GM12801 (cell line): ENCODE data around the gene TMEM184B.

Source experiments
- TF ChIP-seq, protein P1 (sequence below): IDR thresholded peaks from one replicate; pipeline ENCODE4 v1.5.1; 2011; ENCODE audit warnings: control low read depth; ENCODE audit not compliant: insufficient read length; ENCODE audit errors: extremely low read depth

Gene TMEM184B

DNA sequence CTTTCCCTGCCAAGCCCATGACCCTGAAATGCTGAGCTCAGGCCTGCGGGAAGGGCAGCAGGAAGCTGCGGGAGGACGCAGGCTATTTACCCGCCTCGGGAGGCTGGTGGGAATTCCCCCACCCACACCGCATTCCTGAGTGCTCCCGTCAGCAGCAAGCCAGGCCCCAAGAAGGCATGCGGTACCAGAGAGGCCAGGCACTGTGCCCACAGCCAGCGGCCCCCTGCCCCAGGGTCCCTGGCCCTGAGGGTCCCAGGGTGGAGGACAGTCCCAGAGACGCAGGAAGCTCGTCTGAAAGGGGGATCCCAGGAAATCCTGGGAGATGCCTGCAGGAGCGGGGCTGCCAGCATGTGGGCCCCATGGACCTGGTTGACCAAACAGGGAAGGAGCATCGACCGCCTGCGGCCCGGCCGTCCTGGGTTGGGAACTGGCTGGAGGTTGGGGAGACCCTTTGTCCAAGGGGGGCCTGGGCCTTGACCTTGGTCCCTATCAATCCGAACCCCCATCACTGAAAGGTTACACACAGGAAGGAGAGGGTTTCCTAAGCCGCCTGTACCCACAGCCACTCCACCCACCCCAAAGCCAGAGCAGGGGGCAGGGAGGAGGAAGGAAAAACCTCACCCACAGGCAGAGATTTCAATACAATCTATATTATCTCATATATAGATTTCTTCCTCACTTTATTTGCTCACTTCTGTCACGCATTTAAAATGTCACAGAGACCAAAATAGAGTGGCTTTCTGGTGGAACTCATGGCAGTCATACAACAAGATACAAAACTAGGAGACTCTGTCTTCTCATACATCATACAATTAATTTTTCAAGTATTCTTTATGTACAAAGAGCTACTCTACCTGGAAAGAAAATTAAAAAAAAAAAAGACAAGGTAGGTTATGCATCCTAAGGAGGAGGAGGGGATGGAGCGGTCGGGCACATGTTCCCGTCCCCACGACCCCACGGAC is 53.9 kb downstream of the TMEM184B start:
- TF ChIP-seq, protein P1, sequence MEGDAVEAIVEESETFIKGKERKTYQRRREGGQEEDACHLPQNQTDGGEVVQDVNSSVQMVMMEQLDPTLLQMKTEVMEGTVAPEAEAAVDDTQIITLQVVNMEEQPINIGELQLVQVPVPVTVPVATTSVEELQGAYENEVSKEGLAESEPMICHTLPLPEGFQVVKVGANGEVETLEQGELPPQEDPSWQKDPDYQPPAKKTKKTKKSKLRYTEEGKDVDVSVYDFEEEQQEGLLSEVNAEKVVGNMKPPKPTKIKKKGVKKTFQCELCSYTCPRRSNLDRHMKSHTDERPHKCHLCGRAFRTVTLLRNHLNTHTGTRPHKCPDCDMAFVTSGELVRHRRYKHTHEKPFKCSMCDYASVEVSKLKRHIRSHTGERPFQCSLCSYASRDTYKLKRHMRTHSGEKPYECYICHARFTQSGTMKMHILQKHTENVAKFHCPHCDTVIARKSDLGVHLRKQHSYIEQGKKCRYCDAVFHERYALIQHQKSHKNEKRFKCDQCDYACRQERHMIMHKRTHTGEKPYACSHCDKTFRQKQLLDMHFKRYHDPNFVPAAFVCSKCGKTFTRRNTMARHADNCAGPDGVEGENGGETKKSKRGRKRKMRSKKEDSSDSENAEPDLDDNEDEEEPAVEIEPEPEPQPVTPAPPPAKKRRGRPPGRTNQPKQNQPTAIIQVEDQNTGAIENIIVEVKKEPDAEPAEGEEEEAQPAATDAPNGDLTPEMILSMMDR = no peak

DNA sequence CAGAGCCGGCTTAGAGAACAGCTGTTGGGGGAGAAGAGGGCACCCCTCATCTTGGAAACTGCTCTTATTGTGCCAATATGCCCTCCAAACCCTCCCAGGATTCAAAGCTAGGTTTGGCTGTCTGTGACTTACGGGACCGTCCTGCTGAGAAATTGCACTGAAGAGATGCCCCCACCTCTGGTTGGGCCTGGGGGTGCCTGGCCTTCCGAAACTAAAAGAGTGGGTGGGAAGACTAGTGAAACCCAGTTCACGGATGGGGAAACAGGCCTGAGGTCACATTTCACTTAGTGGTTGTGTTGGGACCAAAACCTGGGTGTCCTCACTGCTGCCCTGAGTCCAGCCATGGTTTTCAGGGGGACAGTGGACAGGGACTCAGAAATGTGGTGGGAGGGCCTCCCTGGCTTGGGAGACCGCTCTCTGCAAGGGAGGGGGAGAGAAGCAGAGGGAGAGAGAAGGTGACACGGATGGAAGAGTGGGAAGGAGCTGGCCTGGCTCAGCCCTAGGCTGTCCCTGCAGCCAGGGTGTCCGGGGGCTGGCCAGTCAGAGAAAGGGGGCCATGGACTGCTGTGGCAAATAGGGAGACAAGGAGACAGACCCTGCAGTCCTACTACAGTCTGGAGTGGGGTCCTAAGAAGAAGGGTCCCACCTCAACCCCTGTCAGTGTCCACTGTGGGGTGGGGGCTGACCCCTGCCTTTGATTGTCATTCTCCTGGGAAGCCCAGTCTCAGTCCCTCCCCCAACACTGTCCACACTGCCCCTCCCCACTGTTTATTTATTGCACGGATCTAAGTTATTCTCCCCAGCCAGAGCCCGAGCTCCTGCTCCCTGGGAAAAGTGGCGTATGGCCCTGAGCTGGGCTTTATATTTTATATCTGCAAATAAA is 57.4 kb downstream of the TMEM184B start:
- TF ChIP-seq, protein P1 = no peak

DNA sequence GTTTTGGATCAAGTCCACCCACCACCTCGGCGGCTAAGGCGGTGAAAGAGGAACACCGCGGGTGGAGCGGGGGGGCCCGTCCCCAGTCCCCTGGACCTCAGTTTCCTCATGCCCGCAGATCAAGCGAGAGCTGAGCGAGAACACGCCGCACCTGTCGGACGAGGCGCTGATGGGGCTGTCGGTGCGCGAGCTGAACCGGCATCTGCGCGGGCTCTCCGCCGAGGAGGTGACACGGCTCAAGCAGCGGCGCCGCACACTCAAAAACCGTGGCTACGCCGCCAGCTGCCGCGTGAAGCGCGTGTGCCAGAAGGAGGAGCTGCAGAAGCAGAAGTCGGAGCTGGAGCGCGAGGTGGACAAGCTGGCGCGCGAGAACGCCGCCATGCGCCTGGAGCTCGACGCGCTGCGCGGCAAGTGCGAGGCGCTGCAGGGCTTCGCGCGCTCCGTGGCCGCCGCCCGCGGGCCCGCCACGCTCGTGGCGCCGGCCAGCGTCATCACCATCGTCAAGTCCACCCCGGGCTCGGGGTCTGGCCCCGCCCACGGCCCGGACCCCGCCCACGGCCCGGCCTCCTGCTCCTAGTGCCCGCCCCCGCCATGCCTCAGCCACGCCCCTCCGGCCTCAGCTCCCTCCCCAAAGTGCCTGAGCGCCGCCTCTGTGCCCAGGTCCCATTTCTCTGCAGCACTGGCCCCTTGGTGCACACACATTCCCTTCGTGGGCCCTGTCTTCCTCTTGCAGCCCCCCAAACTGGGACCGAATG is 58.3 kb downstream of the TMEM184B start:
- TF ChIP-seq, protein P1 = no peak

DNA sequence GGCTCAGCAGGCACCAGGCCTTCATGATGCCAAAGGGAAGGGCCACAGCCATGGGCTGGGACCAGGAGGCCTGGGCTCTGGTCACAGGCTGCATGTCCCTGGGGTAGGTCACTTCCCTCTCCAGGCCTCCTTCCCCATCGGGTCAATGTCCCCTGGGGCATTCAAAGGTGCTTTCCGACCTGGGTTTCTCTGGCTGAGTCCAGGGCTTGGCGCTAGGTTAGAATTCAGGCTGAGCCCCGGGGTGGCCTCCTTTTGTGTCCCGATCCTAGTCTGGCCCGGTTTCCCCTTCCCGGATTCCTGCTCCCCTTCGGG is 58.9 kb downstream of the TMEM184B start:
- TF ChIP-seq, protein P1 = no peak

DNA sequence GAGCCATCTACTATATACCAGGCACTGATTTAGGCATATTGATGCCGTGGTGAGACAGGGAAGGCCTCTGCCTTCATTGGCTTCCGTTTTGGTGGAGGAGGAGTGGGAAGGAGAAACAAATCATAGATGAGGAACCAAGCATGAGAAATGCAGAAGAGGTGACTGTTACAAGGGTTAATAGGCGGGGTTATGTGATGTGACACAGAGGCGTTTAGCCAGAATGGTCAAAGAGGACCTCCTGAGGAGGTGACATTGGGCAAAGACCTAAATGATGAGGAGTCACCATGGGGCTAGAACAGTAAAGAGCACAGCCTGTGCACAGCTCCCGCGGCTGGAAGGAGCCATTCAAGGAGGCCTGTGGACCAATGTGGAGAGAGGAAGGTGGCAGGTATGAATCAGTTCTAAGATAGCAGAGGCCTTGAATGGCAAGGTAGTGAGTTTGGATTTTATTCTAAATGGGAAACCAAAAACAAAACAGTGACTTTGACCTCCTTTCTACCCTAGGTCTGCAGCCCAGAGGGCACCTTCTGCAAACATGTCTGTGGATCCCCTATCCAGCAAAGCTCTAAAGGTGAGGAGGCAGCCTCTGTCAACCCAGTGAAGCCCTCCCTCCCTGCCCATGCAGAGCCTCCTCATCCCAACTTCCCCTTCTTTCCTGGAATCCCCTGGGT is 59.4 kb downstream of the TMEM184B start:
- TF ChIP-seq, protein P1 = no peak

DNA sequence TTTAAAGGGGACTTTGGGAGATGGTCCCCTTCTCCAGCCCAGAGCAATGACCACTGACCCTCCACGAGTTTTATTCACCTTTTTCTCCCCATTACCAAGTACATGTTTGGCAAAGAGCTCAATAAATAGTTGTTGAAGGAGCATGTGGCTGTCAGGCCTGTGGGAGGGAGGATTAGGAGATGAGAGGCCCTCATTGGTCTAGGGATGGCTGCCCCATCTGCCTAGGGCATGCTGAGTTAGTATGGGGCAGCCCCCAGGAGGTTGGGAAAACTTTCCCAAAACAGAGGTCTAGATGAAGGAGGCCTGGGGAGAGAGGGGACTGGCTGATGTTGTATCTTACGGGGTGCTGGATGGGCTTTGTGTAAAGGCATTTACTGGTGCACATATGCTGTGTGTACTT is 60.4 kb downstream of the TMEM184B start:
- TF ChIP-seq, protein P1 = no peak
